Measurements from ENCODE around the gene RBM25. TPM values are rescaled to one million over a fixed set of nuclear protein-coding genes. Genes with fewer than 3 reads are reported as not detected.
A peak's percentile ranks its signal among the peaks of the same experiment; 100 is the strongest.
"Not testable (repeated sequence)": the region's sequence is repeated elsewhere in the genome, so short reads cannot be mapped to it uniquely, and the experiment has no call there.

The RBM25 gene
- total and polyA plus RNA-seq, 10 of the 15 experiments (the other 5 are each of a cell fraction or from before 2014, with no cell fraction given), result 43.4 to 125 (median 74.1) TPM

GRCh38 chr14:73027984-73028383, 30.4 kb upstream of the RBM25 start:
- in situ Hi-C loops (cut with MboI), result no loop called here
- Histone ChIP-seq H3K36me3 (ENCODE audit: control insufficient read depth in 2 of 2, insufficient read depth in 2 of 2, low read length in 1 of 2) (peaks cover 0 to 2% of the 10 kb centered on the region in 2 experiments; a peak in 1 of 4 replicates), H3K27ac (ENCODE audit: control insufficient read depth, insufficient read depth) (no peak overlapping the region), H3K4me3 (no peak overlapping the region), H3K9ac (ENCODE audit: control insufficient read depth, insufficient read depth, low read length) (no peak overlapping the region), H3K79me2 (ENCODE audit: control insufficient read depth, insufficient read depth, low read length) (peaks cover 12% of the 10 kb centered on the region), H3K9me3 (replicated peaks; ENCODE audit: control insufficient read depth, insufficient read depth, low read length) (no peaks in the 10 kb centered on the region), H2AFZ (ENCODE audit: control insufficient read depth, low read depth, low read length) (peak overlapping the region; percentile 80), H3K4me2 (ENCODE audit: control insufficient read depth, insufficient read depth) (no peak overlapping the region), H3K4me1 (ENCODE audit: control insufficient read depth, insufficient read depth, low read length) (no peaks in the 10 kb centered on the region), H3K27me3 (replicated peaks in 1 of 2; ENCODE audit: control insufficient read depth in 2 of 2, insufficient read depth in 2 of 2, low read length in 1 of 2) (no peaks in the 10 kb centered on the region), H4K20me1 (ENCODE audit: control insufficient read depth, insufficient read depth) (no peaks in the 10 kb centered on the region)
- no TSS peak for BruUV-seq (replicated peaks)
- POLR2A ChIA-PET, result interaction anchor here (1.0 to 2.1 kb wide), 2 partner anchors 30 to 107 kb away, joined by 5 to 12 read pairs; partner anchors contain the start of gene RBM25
- intact Hi-C loops (cut with micrococcal nuclease; ENCODE audit: unreplicated experiment), result loop anchor here (1.0 kb wide), 1 partner anchor 30 kb away; the partner anchor contains the start of gene RBM25
- CTCF ChIA-PET, result interaction anchor here (0.9 to 1.7 kb wide), 4 partner anchors 9 to 80 kb away, joined by 3 to 9 read pairs (median 4); no protein-coding TSS in a partner anchor
- TF ChIP-seq IRF5 (IDR thresholded peaks at IDR 0.05; ENCODE audit: borderline replicate concordance) (no peak), BCLAF1 (IDR thresholded peaks at IDR 0.05) (no peak), ZZZ3 (IDR thresholded peaks at IDR 0.05; ENCODE audit: control insufficient read depth, insufficient read length, low read depth) (no peak), POLR2A (IDR thresholded peaks at IDR 0.05; ENCODE audit: low read depth, low read length) (no peak), SMC3 (IDR thresholded peaks at IDR 0.05; ENCODE audit: borderline replicate concordance, low read length) (no peak), E4F1 (IDR thresholded peaks at IDR 0.05; ENCODE audit: borderline replicate concordance, partially characterized antibody) (no peak), ESRRA (IDR thresholded peaks at IDR 0.05; ENCODE audit: low read length) (no peak), NFYA (IDR thresholded peaks at IDR 0.05; ENCODE audit: borderline replicate concordance, low read depth, low read length) (no peak), FOS (IDR thresholded peaks at IDR 0.05; ENCODE audit: borderline replicate concordance, extremely low read depth, insufficient read length) (no peak)
- no peak for FAIRE-seq
- SMC1A ChIA-PET (ENCODE audit: uncharacterized antibody, unreplicated experiment), result interaction anchor here (1.2 to 3.8 kb wide), 4 partner anchors 14 to 261 kb away, joined by 4 to 23 read pairs (median 10); partner anchors contain the start of gene RBM25
- DNase-seq (ENCODE audit: low read depth, low spot score), result no peak
- ATAC-seq, result no peak
- RAD21 ChIA-PET (ENCODE audit: unreplicated experiment), result interaction anchor here (2.6 kb wide), 1 partner anchor 30 kb away, joined by 14 read pairs; the partner anchor contains the start of gene RBM25

GRCh38 chr14:73036706-73037450, 21.5 kb upstream of the RBM25 start:
- ATAC-seq; H3K27ac ChIP-seq (ENCODE audit: control insufficient read depth, insufficient read depth); H2AFZ ChIP-seq (ENCODE audit: control insufficient read depth, low read depth, low read length); RAD21 ChIA-PET (ENCODE audit: unreplicated experiment); H3K4me1 ChIP-seq (ENCODE audit: control insufficient read depth, insufficient read depth, low read length); H3K4me2 ChIP-seq (ENCODE audit: control insufficient read depth, insufficient read depth); H3K79me2 ChIP-seq (ENCODE audit: control insufficient read depth, insufficient read depth, low read length); H3K36me3 ChIP-seq (ENCODE audit: control insufficient read depth in 2 of 2, insufficient read depth in 2 of 2, low read length in 1 of 2); H3K27me3 ChIP-seq (replicated peaks in 1 of 2; ENCODE audit: control insufficient read depth in 2 of 2, insufficient read depth in 2 of 2, low read length in 1 of 2); CTCF ChIA-PET; in situ Hi-C loops (cut with MboI); FAIRE-seq; BruUV-seq (replicated peaks); H3K4me3 ChIP-seq; DNase-seq (ENCODE audit: low read depth, low spot score); intact Hi-C loops (cut with micrococcal nuclease; ENCODE audit: unreplicated experiment); H3K9ac ChIP-seq (ENCODE audit: control insufficient read depth, insufficient read depth, low read length); H4K20me1 ChIP-seq (ENCODE audit: control insufficient read depth, insufficient read depth); H3K9me3 ChIP-seq (replicated peaks; ENCODE audit: control insufficient read depth, insufficient read depth, low read length): not testable (repeated sequence)
- SMC1A ChIA-PET (ENCODE audit: uncharacterized antibody, unreplicated experiment), result interaction anchor here (1.6 kb wide), 1 partner anchor 10 kb away, joined by 5 read pairs; the partner anchor contains the start of gene ZFYVE1
- WGBS (ENCODE audit: insufficient coverage, insufficient replicate concordance, low lambda C conversion rate, missing lambda C conversion rate), result 92% methylated on average over 9 of the region's 9 CpGs
- POLR2A ChIA-PET, result interaction anchor here (0.6 kb wide), 1 partner anchor 19 kb away, joined by 3 read pairs; no protein-coding TSS in a partner anchor
